Esophagus squamous epithelium (tissue), 5 donors: ENCODE measurements around the gene RASAL2. TPM values are rescaled to one million over a fixed set of nuclear protein-coding genes. Genes with fewer than 3 reads are reported as not detected.

Source experiments
- DNase-seq: peaks from one replicate; lab custom pipeline; 2025; lab: John Stamatoyannopoulos, UW
- H3K27ac ChIP-seq, 4 donors: fragments of 200-600 bp; sonication (generic); one replicate each; pipeline ENCODE4 v1.5.1; 2016 to 2019; ENCODE audit warnings: mild to moderate bottlenecking in 1 of 4
- H3K27me3 ChIP-seq, 4 donors: fragments of 200-600 bp; sonication (generic); 1 replicate in 3 of 4; 2 replicates in 1 of 4; pipeline versions ENCODE4 v1.5.1 to v1.6.0; 2017 to 2021; ENCODE audit warnings: antibody characterized with exemption in 1 of 4
- H3K36me3 ChIP-seq, 3 donors: fragments of 200-600 bp; sonication (generic); one replicate each; pipeline ENCODE4 v1.5.1; 2016 to 2019
- H3K4me1 ChIP-seq, 3 donors: fragments of 200-600 bp; sonication (generic); one replicate each; pipeline ENCODE4 v1.5.1; 2017 to 2019
- H3K4me3 ChIP-seq, 4 donors: fragments of 200-600 bp; sonication (generic); 1 replicate in 3 of 4; 2 replicates in 1 of 4; pipeline ENCODE4 v1.5.1; 2016 to 2019; ENCODE audit warnings: mild to moderate bottlenecking in 2 of 4, moderate library complexity in 1 of 4
- H3K9me3 ChIP-seq, 3 donors: fragments of 200-600 bp; sonication (generic); one replicate each; pipeline ENCODE4 v1.5.1; 2016 to 2019
- CTCF ChIP-seq, 6 experiments: fragments of 450-650 bp in 4 of 6; fragments of 200-600 bp in 2 of 6; sonication (generic) in 2 of 6; IDR thresholded peaks; one replicate each; pipeline ENCODE4 v1.5.1; 2016 to 2019; ENCODE audit warnings: antibody characterized with exemption in 6 of 6, mild to moderate bottlenecking in 4 of 6, moderate library complexity in 4 of 6
- POLR2A ChIP-seq, 4 donors: fragments of 450-650 bp; IDR thresholded peaks; one replicate each; pipeline ENCODE4 v1.6.1; 2017; ENCODE audit warnings: antibody characterized with exemption in 4 of 4, mild to moderate bottlenecking in 4 of 4, moderate library complexity in 3 of 4
- WGBS, 2 donors: methylation state at CpG; one replicate each; pipeline ENCODE4 v1.1.5; 2018; 5-methylcytosine and 5-hydroxymethylcytosine counted together
- intact Hi-C: fragments of 100-400 bp; cut with DNase I; formaldehyde crosslinking; loops from one replicate; pipeline ENCODE4 v1.15.0; 2022
- total RNA-seq, 4 donors: library from RNA; depleted of rRNA; stranded (reverse); fragments of >200 nt; gene quantifications; one replicate each; pipeline ENCODE4 v1.1.0, GENCODE V29; 2016
- donor health status: DM: yes; HTN: yes; CAD: no.

RASAL2 gene
- total RNA-seq, 4 donors from 2014 or later = 20.4 to 29.8 (median 25.5) TPM

- H3K4me1 ChIP-seq = no peaks in the 10 kb centered on the region
- no peak overlapping the region for H3K4me3 ChIP-seq
- no peak for DNase-seq
- intact Hi-C loops = no loop called here
- H3K27me3 ChIP-seq = no peaks in the 10 kb centered on the region
- H3K27ac ChIP-seq = no peak overlapping the region
- H3K9me3 ChIP-seq = no peaks in the 10 kb centered on the region
- TF ChIP-seq CTCF (IDR thresholded peaks at IDR 0.05) = no peak
- TF ChIP-seq POLR2A (IDR thresholded peaks at IDR 0.05) = no peak
- 88 to 91% methylated on average over 13 of the region's 13 CpGs for WGBS, 2 donors
- peaks cover 0 to 67% (median 0%) of the 10 kb centered on the region in 3 donors for H3K36me3 ChIP-seq
Observed at GRCh38 chr1:178456472-178456871, 362.6 kb downstream of the RASAL2 start.

DNA sequence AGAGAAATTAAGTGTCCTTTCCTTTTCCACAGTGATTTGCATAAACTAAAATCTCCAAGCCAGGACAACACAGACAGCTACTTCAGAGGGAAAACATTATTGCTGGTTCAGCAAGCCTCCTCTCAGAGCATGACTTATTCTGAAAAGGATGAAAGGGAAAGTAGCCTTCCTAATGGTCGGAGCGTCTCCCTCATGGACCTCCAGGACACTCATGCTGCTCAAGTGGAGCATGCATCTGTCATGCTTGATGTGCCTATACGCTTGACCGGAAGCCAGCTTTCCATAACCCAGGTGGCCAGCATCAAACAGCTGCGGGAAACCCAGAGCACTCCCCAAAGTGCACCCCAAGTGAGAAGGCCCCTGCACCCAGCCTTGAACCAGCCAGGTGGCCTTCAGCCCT lies 363.7 kb downstream of the RASAL2 start:
- intact Hi-C loops = no loop called here
- Histone ChIP-seq H3K36me3 (peaks cover 0 to 57% (median 0%) of the 10 kb centered on the region in 3 donors), H3K27ac (no peak overlapping the region), H3K9me3 (no peaks in the 10 kb centered on the region), H3K4me3 (no peak overlapping the region), H3K27me3 (no peaks in the 10 kb centered on the region), H3K4me1 (no peaks in the 10 kb centered on the region)
- WGBS, 2 donors = 80 to 100% methylated on average over 1 to 2 of the region's 5 CpGs
- TF ChIP-seq POLR2A (IDR thresholded peaks at IDR 0.05) (no peak), CTCF (IDR thresholded peaks at IDR 0.05) (no peak)
- DNase-seq = no peak

GRCh38 chr1:178458203-178458602 lies 364.3 kb downstream of the RASAL2 start:
- intact Hi-C loops = no loop called here
- 96 to 100% methylated on average over 1 to 12 of the region's 12 CpGs for WGBS, 2 donors
- Histone ChIP-seq H3K4me1 (no peaks in the 10 kb centered on the region), H3K9me3 (no peaks in the 10 kb centered on the region), H3K36me3 (peaks cover 0 to 51% (median 0%) of the 10 kb centered on the region in 3 donors), H3K4me3 (no peak overlapping the region), H3K27ac (no peak overlapping the region), H3K27me3 (no peaks in the 10 kb centered on the region)
- DNase-seq = no peak
- TF ChIP-seq POLR2A (IDR thresholded peaks at IDR 0.05) = no peak
- TF ChIP-seq CTCF (IDR thresholded peaks at IDR 0.05) = no peak

DNA sequence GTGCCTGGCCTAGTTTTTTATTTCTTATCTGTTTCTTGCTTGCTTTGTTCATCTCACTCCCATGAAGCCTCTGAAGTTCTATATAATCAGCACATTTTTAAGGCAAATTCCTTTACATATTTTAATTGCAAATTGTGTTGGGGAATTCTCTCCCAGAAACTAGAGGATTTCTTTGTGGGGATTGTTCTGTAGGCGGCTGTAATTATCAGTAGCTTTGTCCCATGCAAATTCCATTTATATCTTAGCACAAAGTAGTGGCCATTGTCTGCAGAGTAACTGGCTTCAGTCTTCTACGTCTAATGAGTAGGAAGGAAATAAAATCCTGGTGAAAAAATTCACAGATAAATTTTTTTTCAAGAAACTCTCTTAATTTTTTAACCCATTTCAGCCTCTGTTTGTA lies 367.2 kb downstream of the RASAL2 start:
- intact Hi-C loops = no loop called here
- 73 to 80% methylated on average over 2 of the region's 2 CpGs for WGBS, 2 donors
- Histone ChIP-seq H3K4me1 (peaks cover 0 to 7% (median 0%) of the 10 kb centered on the region in 3 donors), H3K27ac (peak overlapping the region in 3 of 4 donors; percentile 30 to 40 (median 35)), H3K9me3 (no peaks in the 10 kb centered on the region), H3K36me3 (peaks cover 0 to 40% (median 0%) of the 10 kb centered on the region in 3 donors), H3K4me3 (no peak overlapping the region), H3K27me3 (no peaks in the 10 kb centered on the region)
- DNase-seq = no peak
- TF ChIP-seq POLR2A (IDR thresholded peaks at IDR 0.05) (no peak), CTCF (IDR thresholded peaks at IDR 0.05) (no peak)

- Histone ChIP-seq H3K27ac (peak overlapping the region in 3 of 4 donors; percentile 30 to 40 (median 35)), H3K4me3 (no peak overlapping the region), H3K9me3 (no peaks in the 10 kb centered on the region), H3K27me3 (no peaks in the 10 kb centered on the region), H3K36me3 (peaks cover 0 to 40% (median 0%) of the 10 kb centered on the region in 3 donors), H3K4me1 (peaks cover 0 to 7% (median 0%) of the 10 kb centered on the region in 3 donors)
- no peak for TF ChIP-seq POLR2A (IDR thresholded peaks at IDR 0.05)
- no peak for TF ChIP-seq CTCF (IDR thresholded peaks at IDR 0.05)
- WGBS, 2 donors = 58 to 75% methylated on average over 4 of the region's 4 CpGs
- DNase-seq = no peak
- intact Hi-C loops = no loop called here
Observed at GRCh38 chr1:178461701-178462100, 367.8 kb downstream of the RASAL2 start.
